GM12878 (cell line): ENCODE results near the gene C10orf90. TPM values are rescaled to one million over a fixed set of nuclear protein-coding genes. Genes with fewer than 3 reads are reported as not detected.

Experiments
- ATAC-seq: fragments of 200-7000 bp; cut with Tn5 transposase; 3 replicates; pipeline ENCODE4 v1.9.1; 2020; ENCODE audit warnings: mild to moderate bottlenecking, moderate library complexity
- BruUV-seq: library from RNA; stranded (reverse); fragments of 400-500 nt; replicated peaks from 2 replicates; lab custom pipeline; 2021; lab: Mats Ljungman, UMichigan
- CTCF ChIA-PET: fragments of 300-600 bp; sonication (Branson Sonifier 250); formaldehyde crosslinking; extraction: SDS; loops from one replicate; lab custom pipeline; 2021; ENCODE audit warnings: inconsistent platforms; lab: Yijun Ruan, JAX
- POLR2A ChIA-PET: fragments of 350-600 bp; formaldehyde crosslinking; extraction: SDS; loops from one replicate; lab custom pipeline; 2021; ENCODE audit warnings: inconsistent platforms; lab: Charles Lee
- RAD21 ChIA-PET: fragments of 300-600 bp; sonication (Branson Sonifier 250); formaldehyde crosslinking; loops from one replicate; lab custom pipeline; 2023; ENCODE audit warnings: antibody characterized with exemption; ENCODE audit not compliant: unreplicated experiment; lab: Charles Lee
- SMC1A ChIA-PET: fragments of 300-600 bp; sonication (Branson Sonifier 250); formaldehyde crosslinking; loops from one replicate; lab custom pipeline; 2023; ENCODE audit not compliant: unreplicated experiment, uncharacterized antibody; lab: Charles Lee
- DNase-seq: peaks from one replicate; pipeline ENCODE4 v3.0.0-alpha.2; 2011; ENCODE audit warnings: low read depth, low spot score
- FAIRE-seq: peaks from 3 replicates; lab custom pipeline; 2011; peaks lifted over from hg19 to GRCh38; lab: Jason Lieb, UNC
- H2AFZ ChIP-seq: 2 replicates; pipeline ENCODE4 v1.6.0; 2011; ENCODE audit warnings: low read depth, low read length, control low read depth; ENCODE audit not compliant: control insufficient read depth
- H3K27ac ChIP-seq: 2 replicates; pipeline ENCODE4 v1.5.1; 2011; ENCODE audit warnings: control low read depth; ENCODE audit not compliant: control insufficient read depth, insufficient read depth
- H3K27me3 ChIP-seq, 2 experiments: replicated peaks in 1 of 2; 2 replicates each; pipeline versions ENCODE4 v1.6.0 to v1.6.1; 2011; ENCODE audit warnings: low read length in 1 of 2; ENCODE audit not compliant: control insufficient read depth in 2 of 2, insufficient read depth in 2 of 2
- H3K36me3 ChIP-seq, 2 experiments: 2 replicates each; pipeline ENCODE4 v1.5.1; 2011; ENCODE audit warnings: low read length in 1 of 2; ENCODE audit not compliant: control insufficient read depth in 2 of 2, insufficient read depth in 2 of 2
- H3K4me1 ChIP-seq: 2 replicates; pipeline ENCODE4 v1.6.1; 2011; ENCODE audit warnings: mild to moderate bottlenecking, low read length, moderate library complexity, mixed read lengths; ENCODE audit not compliant: control insufficient read depth, insufficient read depth
- H3K4me2 ChIP-seq: 2 replicates; pipeline ENCODE4 v1.6.0; 2011; ENCODE audit warnings: control low read depth; ENCODE audit not compliant: control insufficient read depth, insufficient read depth
- H3K4me3 ChIP-seq: fragments of 200-600 bp; sonication (generic); 2 replicates; pipeline ENCODE4 v1.5.1; 2016
- H3K79me2 ChIP-seq: 2 replicates; pipeline ENCODE4 v1.6.0; 2011; ENCODE audit warnings: low read length; ENCODE audit not compliant: control insufficient read depth, insufficient read depth
- H3K9ac ChIP-seq: 2 replicates; pipeline ENCODE4 v1.8.0; 2011; ENCODE audit warnings: low read length, control low read depth, mixed read lengths; ENCODE audit not compliant: control insufficient read depth, insufficient read depth
- H3K9me3 ChIP-seq: replicated peaks from 3 replicates; pipeline ENCODE4 v1.5.1; 2011; ENCODE audit warnings: mild to moderate bottlenecking, low read length; ENCODE audit not compliant: control insufficient read depth, insufficient read depth
- H4K20me1 ChIP-seq: 2 replicates; pipeline ENCODE4 v1.6.0; 2011; ENCODE audit not compliant: control insufficient read depth, insufficient read depth
- ASH2L ChIP-seq: fragments of 300-600, 200-600 bp; sonication (generic); IDR thresholded peaks from 2 replicates; pipeline ENCODE4 v1.6.1; 2017; ENCODE audit warnings: low read depth, mild to moderate bottlenecking, borderline replicate concordance
- ATF7 ChIP-seq: fragments of 450-650 bp; IDR thresholded peaks from 2 replicates; pipeline ENCODE4 v1.6.1; 2016; ENCODE audit warnings: low read depth, mild to moderate bottlenecking
- CBFB ChIP-seq: IDR thresholded peaks from 2 replicates; pipeline ENCODE4 v1.6.1; 2016; ENCODE audit warnings: antibody characterized with exemption, low read depth
- GATAD2B ChIP-seq: fragments of 450-650 bp; conservative IDR thresholded peaks from 2 replicates; pipeline ENCODE4 v1.6.1; 2017; ENCODE audit warnings: low read depth, mild to moderate bottlenecking, moderate library complexity
- JUND ChIP-seq: IDR thresholded peaks from 2 replicates; pipeline ENCODE4 v1.6.1; 2012; ENCODE audit warnings: low read depth, mild to moderate bottlenecking, low read length, improper control_type of control experiment, moderate library complexity
- MYC ChIP-seq: IDR thresholded peaks from 2 replicates; pipeline ENCODE4 v1.6.1; 2011; ENCODE audit warnings: mild to moderate bottlenecking, low read length, moderate library complexity, inconsistent platforms; ENCODE audit not compliant: insufficient read depth, insufficient replicate concordance, insufficient read length, severe bottlenecking
- NR2F1 ChIP-seq: fragments of 450-650 bp; conservative IDR thresholded peaks from 2 replicates; pipeline ENCODE4 v1.6.1; 2017; ENCODE audit warnings: mild to moderate bottlenecking
- RELA ChIP-seq: fragments of 450-650 bp; IDR thresholded peaks from 2 replicates; pipeline ENCODE4 v1.8.0; 2014; ENCODE audit warnings: borderline replicate concordance; ENCODE audit not compliant: partially characterized antibody
- SREBF1 ChIP-seq: IDR thresholded peaks from 2 replicates; pipeline ENCODE4 v1.6.1; 2012; ENCODE audit warnings: mild to moderate bottlenecking, low read length
- STAT3 ChIP-seq: IDR thresholded peaks from 2 replicates; pipeline ENCODE4 v1.6.1; 2011; ENCODE audit warnings: low read depth, low read length, improper control_type of control experiment
- WRNIP1 ChIP-seq: IDR thresholded peaks from 2 replicates; pipeline ENCODE4 v1.6.1; 2011; ENCODE audit warnings: low read depth, low read length, improper control_type of control experiment, borderline replicate concordance
- ZNF274 ChIP-seq: IDR thresholded peaks from one replicate; pipeline ENCODE4 v1.8.0; 2011; ENCODE audit not compliant: insufficient read length, insufficient read depth
- ZNF384 ChIP-seq: IDR thresholded peaks from 2 replicates; pipeline ENCODE4 v1.6.1; 2012; ENCODE audit warnings: low read depth, mild to moderate bottlenecking, low read length, improper control_type of control experiment, borderline replicate concordance
- WGBS: methylation state at CpG from one replicate; pipeline ENCODE4 v1.1.6; 2016; ENCODE audit warnings: low lambda C conversion rate; ENCODE audit not compliant: insufficient replicate concordance, insufficient coverage; ENCODE audit errors: missing lambda C conversion rate; 5-methylcytosine and 5-hydroxymethylcytosine counted together
- in situ Hi-C: fragments of 300-500 bp; cut with MboI; formaldehyde crosslinking; loops from 9 replicates; pipeline ENCODE4 v1.14.3; 2018; ENCODE audit warnings: mixed read lengths
- intact Hi-C: fragments of 100-400 bp; cut with micrococcal nuclease; formaldehyde crosslinking; loops from one replicate; pipeline ENCODE4 v1.14.2; 2022; ENCODE audit not compliant: unreplicated experiment
- polyA plus RNA-seq, 11 experiments: library from polyadenylated mRNA; depleted of rRNA in 4 of 11; unstranded in 6 of 11; stranded (reverse) in 5 of 11; fragments of >200 nt; fragmentation: Nextera tagmentation in 4 of 11; fragmentation: Illumina TruSeq in 1 of 11; extraction: Ambion mirVana in 4 of 11; extraction: Trizol in 1 of 11; gene quantifications; 1 replicate in 1 of 11; 2 replicates in 10 of 11; pipeline versions ENCODE4 v1.2.1 to v1.2.3, GENCODE V29; 2011 to 2016; ENCODE audit warnings: inconsistent platforms in 2 of 11, missing spikeins in 2 of 11, low read depth in 1 of 11
- total RNA-seq, 4 experiments: library from RNA; depleted of rRNA in 3 of 4; stranded (reverse); fragments of >200 nt in 3 of 4; fragmentation: Illumina TruSeq in 1 of 4; extraction: Trizol in 1 of 4; gene quantifications; 2 replicates each; pipeline versions ENCODE4 v1.2.1 to v1.2.3, GENCODE V29; 2013 to 2021
- TF ChIP-seq, protein P1 (sequence below): IDR thresholded peaks from 2 replicates; pipeline ENCODE4 v1.6.1; 2012; ENCODE audit warnings: mild to moderate bottlenecking, low read depth, low read length
- TF ChIP-seq, protein P2 (sequence below): IDR thresholded peaks from 2 replicates; pipeline ENCODE4 v1.6.1; 2011; ENCODE audit warnings: borderline replicate concordance, low read depth, mild to moderate bottlenecking, moderate library complexity, mixed read lengths, low read length; ENCODE audit not compliant: insufficient read depth; ENCODE audit errors: extremely low read length

The C10orf90 gene
- total and polyA plus RNA-seq, 10 of the 15 experiments (the other 5 are each of a cell fraction or from before 2014, with no cell fraction given): 0.04 TPM; not detected in 9

DNA sequence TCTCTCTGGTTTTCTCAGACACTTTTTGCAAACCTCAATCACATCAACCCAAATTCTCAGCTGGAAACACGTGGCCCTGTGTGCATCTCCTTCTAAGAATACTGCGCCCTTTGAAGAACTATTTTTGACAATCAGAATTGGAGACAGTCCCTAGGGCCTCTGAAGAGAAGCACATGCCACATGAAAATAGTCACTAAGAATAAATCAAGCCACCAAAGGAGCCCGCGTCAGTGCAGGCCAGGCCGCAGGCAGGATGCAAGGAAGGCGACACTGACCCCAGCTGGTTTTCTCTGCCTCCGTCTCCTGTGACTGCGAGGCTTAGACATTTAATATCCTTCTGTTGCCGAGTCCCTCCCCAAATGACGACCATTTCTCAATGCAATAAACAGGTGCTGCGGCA is 194.2 kb downstream of the C10orf90 start:
- Histone ChIP-seq H3K9me3 (no peaks in the 10 kb centered on the region), H2AFZ (no peak overlapping the region), H4K20me1 (no peaks in the 10 kb centered on the region), H3K4me1 (no peaks in the 10 kb centered on the region), H3K4me2 (no peak overlapping the region), H3K79me2 (no peaks in the 10 kb centered on the region), H3K4me3 (no peak overlapping the region), H3K27ac (no peak overlapping the region), H3K36me3 (no peaks in the 10 kb centered on the region), H3K27me3 (no peaks in the 10 kb centered on the region), H3K9ac (no peak overlapping the region)
- DNase-seq: no peak
- RAD21 ChIA-PET: no interaction called here
- intact Hi-C loops: no loop called here
- TF ChIP-seq NR2F1 (no peak), JUND (no peak), ZNF274 (no peak), WRNIP1 (no peak), ZNF384 (no peak), STAT3 (no peak), GATAD2B (no peak), RELA (no peak), ASH2L (no peak), SREBF1 (no peak), ATF7 (no peak), MYC (no peak), CBFB (no peak)
- TF ChIP-seq, protein P1, sequence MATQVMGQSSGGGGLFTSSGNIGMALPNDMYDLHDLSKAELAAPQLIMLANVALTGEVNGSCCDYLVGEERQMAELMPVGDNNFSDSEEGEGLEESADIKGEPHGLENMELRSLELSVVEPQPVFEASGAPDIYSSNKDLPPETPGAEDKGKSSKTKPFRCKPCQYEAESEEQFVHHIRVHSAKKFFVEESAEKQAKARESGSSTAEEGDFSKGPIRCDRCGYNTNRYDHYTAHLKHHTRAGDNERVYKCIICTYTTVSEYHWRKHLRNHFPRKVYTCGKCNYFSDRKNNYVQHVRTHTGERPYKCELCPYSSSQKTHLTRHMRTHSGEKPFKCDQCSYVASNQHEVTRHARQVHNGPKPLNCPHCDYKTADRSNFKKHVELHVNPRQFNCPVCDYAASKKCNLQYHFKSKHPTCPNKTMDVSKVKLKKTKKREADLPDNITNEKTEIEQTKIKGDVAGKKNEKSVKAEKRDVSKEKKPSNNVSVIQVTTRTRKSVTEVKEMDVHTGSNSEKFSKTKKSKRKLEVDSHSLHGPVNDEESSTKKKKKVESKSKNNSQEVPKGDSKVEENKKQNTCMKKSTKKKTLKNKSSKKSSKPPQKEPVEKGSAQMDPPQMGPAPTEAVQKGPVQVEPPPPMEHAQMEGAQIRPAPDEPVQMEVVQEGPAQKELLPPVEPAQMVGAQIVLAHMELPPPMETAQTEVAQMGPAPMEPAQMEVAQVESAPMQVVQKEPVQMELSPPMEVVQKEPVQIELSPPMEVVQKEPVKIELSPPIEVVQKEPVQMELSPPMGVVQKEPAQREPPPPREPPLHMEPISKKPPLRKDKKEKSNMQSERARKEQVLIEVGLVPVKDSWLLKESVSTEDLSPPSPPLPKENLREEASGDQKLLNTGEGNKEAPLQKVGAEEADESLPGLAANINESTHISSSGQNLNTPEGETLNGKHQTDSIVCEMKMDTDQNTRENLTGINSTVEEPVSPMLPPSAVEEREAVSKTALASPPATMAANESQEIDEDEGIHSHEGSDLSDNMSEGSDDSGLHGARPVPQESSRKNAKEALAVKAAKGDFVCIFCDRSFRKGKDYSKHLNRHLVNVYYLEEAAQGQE: no peak
- TF ChIP-seq, protein P2, sequence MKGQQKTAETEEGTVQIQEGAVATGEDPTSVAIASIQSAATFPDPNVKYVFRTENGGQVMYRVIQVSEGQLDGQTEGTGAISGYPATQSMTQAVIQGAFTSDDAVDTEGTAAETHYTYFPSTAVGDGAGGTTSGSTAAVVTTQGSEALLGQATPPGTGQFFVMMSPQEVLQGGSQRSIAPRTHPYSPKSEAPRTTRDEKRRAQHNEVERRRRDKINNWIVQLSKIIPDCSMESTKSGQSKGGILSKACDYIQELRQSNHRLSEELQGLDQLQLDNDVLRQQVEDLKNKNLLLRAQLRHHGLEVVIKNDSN: no peak
- in situ Hi-C loops: no loop called here
- 71% methylated on average over 11 of the region's 11 CpGs for WGBS
- no peak for FAIRE-seq
- BruUV-seq: no TSS peak
- POLR2A ChIA-PET: no interaction called here
- SMC1A ChIA-PET: no interaction called here
- ATAC-seq: no peak
- CTCF ChIA-PET: no interaction called here
